Colonic mucosa (tissue), 4 donors: Measurements from ENCODE around the gene ADAMTS17. TPM values are rescaled to one million over a fixed set of nuclear protein-coding genes. Genes with fewer than 3 reads are reported as not detected.
A peak's percentile ranks its signal among the peaks of the same experiment; 100 is the strongest.
"Not testable (repeated sequence)": the region's sequence is repeated elsewhere in the genome, so short reads cannot be mapped to it uniquely, and the experiment has no call there.

Experiments used
- DNase-seq: peaks from one replicate; pipeline ENCODE4 v3.0.0-alpha.2; 2020
- H3K27ac ChIP-seq: fragments of 200-600 bp; one replicate; pipeline ENCODE4 v1.8.0; 2021
- H3K27me3 ChIP-seq: fragments of 200-600 bp; one replicate; pipeline ENCODE4 v1.8.0; 2021
- H3K36me3 ChIP-seq: fragments of 200-600 bp; one replicate; pipeline ENCODE4 v1.8.0; 2021
- H3K4me1 ChIP-seq: fragments of 200-600 bp; one replicate; pipeline ENCODE4 v1.8.0; 2021; ENCODE audit warnings: mild to moderate bottlenecking
- H3K4me3 ChIP-seq: fragments of 200-600 bp; one replicate; pipeline ENCODE4 v1.8.0; 2021
- H3K9ac ChIP-seq, 2 donors: one replicate each; pipeline ENCODE4 v1.7.0; 2013; ENCODE audit warnings: control low read depth in 2 of 2, low read depth in 2 of 2, low read length in 2 of 2
- H3K9me3 ChIP-seq: fragments of 200-600 bp; one replicate; pipeline ENCODE4 v1.8.0; 2021
- CTCF ChIP-seq: fragments of 200-600 bp; IDR thresholded peaks from one replicate; pipeline ENCODE4 v1.8.0; 2022; ENCODE audit warnings: antibody characterized with exemption, mild to moderate bottlenecking
- intact Hi-C: fragments of 100-400 bp; cut with DNase I; formaldehyde crosslinking; loops from one replicate; pipeline ENCODE4 v1.14.1; 2022
- total RNA-seq, 2 donors: library from RNA; stranded (reverse); fragmentation: NEBNext Ultra II Directional in 1 of 2; extraction: Animal tissue kit (Norgen Biotek cat#: 25700) in 1 of 2; gene quantifications; one replicate each; pipeline ENCODE4 v1.2.1, GENCODE V29; 2021
- donor health status: healthy.
- donor health status: DM: no; HTN: no; CAD: no.
- donor health status: DM: no; HTN: no; CAD: no.

ADAMTS17 gene
- total RNA-seq, 2 donors from 2014 or later: 4.2 to 8.3 TPM

- no peaks in the 10 kb centered on the region for H3K36me3 ChIP-seq
Observed at GRCh38 chr15:99930696-99931095, 411.1 kb downstream of the ADAMTS17 start.

GRCh38 chr15:99929266-99929665, 412.5 kb downstream of the ADAMTS17 start:
- no peaks in the 10 kb centered on the region for H3K27me3 ChIP-seq
- intact Hi-C loops: loop anchor here (2.0 kb wide), 1 partner anchor 410 kb away; no protein-coding TSS in a partner anchor
- H3K4me1 ChIP-seq: peaks cover 4% of the 10 kb centered on the region
- H3K9me3 ChIP-seq: no peaks in the 10 kb centered on the region
- TF ChIP-seq CTCF: no peak
- no peak for DNase-seq
- no peaks in the 10 kb centered on the region for H3K36me3 ChIP-seq
- H3K27ac ChIP-seq: no peak overlapping the region
- no peak overlapping the region for H3K9ac ChIP-seq
- no peak overlapping the region for H3K4me3 ChIP-seq

More at GRCh38 chr15:99930696-99931095, 411.1 kb downstream of the ADAMTS17 start:
- Histone ChIP-seq H3K27me3 (no peaks in the 10 kb centered on the region), H3K4me1 (peaks cover 4% of the 10 kb centered on the region), H3K9me3 (no peaks in the 10 kb centered on the region), H3K27ac (no peak overlapping the region), H3K4me3 (no peak overlapping the region), H3K9ac (no peak overlapping the region)
- intact Hi-C loops: loop anchor here (10.0 kb wide), 1 partner anchor 644 kb away; no protein-coding TSS in a partner anchor
- TF ChIP-seq CTCF: no peak
- DNase-seq: no peak

GRCh38 chr15:99928429-99928981, 413.3 kb downstream of the ADAMTS17 start:
- no peaks in the 10 kb centered on the region for H3K9me3 ChIP-seq
- peak overlapping the region; percentile 63 to 68 for H3K9ac ChIP-seq
- intact Hi-C loops: loop anchor here (2.0 kb wide), 1 partner anchor 410 kb away; no protein-coding TSS in a partner anchor
- DNase-seq: peak; percentile 87
- peak overlapping the region; percentile 28 for H3K27ac ChIP-seq
- TF ChIP-seq CTCF: peak; percentile 65
- H3K4me3 ChIP-seq: peak overlapping the region; percentile 33
- H3K4me1 ChIP-seq: peaks cover 4% of the 10 kb centered on the region
- H3K36me3 ChIP-seq: no peaks in the 10 kb centered on the region
- H3K27me3 ChIP-seq: no peaks in the 10 kb centered on the region

DNA sequence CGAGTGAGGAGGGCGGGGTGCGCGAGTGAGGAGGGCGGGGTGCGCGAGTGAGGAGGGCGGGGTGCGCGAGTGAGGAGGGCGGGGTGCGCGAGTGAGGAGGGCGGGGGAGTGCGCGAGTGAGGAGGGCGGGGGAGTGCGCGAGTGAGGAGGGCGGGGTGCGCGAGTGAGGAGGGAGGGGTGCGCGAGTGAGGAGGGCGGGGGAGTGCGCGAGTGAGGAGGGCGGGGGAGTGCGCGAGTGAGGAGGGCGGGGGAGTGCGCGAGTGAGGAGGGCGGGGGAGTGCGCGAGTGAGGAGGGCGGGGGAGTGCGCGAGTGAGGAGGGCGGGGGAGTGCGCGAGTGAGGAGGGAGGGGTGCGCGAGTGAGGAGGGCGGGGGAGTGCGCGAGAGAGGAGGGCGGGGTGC, 415.2 kb downstream of the ADAMTS17 start:
- H3K27ac ChIP-seq, intact Hi-C loops: not testable (repeated sequence)

DNA sequence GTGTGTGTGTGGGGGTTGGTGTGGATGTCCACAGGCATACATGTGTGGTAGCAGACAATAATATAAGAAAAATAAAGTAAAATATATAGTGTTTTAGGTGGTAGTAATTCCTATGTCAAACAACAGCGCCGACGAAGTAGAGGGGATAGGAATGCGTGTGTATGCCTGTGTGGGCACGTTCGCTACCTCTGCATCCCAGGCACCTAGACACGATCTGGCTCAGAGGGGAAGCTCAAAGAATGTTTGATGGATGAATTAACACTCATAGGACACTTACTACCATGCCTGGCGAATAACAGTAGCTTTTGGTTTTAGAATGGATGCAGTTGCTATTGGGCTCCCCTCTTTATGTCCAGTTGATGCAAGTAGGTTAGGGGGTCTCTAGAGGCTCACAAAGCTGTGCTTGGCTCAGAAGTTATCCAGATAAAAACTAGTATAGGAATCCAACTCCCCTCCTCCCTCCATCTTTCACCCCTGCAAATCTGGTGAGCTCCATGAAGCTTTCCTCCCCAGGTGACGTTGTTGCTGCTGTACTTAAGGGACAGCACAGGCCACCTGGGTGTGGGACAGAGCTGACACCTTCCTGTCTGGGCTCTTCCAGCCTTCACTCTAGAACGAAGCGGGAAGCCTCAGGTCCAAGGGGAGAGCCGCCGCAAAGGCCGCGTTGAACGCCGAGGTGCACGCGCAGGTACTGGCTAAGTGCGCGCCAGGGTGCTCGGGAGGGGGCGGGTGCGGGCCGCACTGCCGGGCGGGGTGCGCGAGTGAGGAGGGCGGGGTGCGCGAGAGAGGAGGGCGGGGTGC, 415.9 kb downstream of the ADAMTS17 start:
- H3K4me1 ChIP-seq: peaks cover 4% of the 10 kb centered on the region
- H3K36me3 ChIP-seq: no peaks in the 10 kb centered on the region
- peak; percentile 80 for DNase-seq
- no peaks in the 10 kb centered on the region for H3K9me3 ChIP-seq
- TF ChIP-seq CTCF: no peak
- H3K4me3 ChIP-seq: no peak overlapping the region
- H3K27me3 ChIP-seq: no peaks in the 10 kb centered on the region
- intact Hi-C loops: no loop called here
- H3K9ac ChIP-seq: peak overlapping the region; percentile 52 to 55
- no peak overlapping the region for H3K27ac ChIP-seq

More for the DNA sequence above, 415.2 kb downstream of the ADAMTS17 start:
- H3K4me1 ChIP-seq, H3K36me3 ChIP-seq, H3K9me3 ChIP-seq, H3K9ac ChIP-seq, H3K4me3 ChIP-seq, DNase-seq, H3K27me3 ChIP-seq: not testable (repeated sequence)

DNA sequence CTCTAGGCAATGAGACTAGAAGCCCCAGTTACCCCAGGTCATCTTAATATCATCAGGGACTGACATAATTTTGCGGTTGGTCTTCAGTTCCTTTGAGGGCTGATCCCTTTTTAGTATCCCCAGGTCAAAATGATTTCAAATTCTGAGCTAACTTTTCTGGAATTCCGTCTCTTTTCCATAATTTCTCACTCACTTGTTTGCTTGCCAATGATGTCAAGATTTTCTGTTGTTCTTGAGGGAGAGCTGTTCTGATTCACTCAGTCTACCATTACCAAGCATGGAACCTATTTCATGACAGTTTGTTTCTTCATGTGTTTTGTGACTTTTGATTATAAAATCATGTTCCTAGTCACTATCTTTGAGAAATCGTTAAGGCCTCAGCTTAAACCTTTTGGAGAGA, 418.1 kb downstream of the ADAMTS17 start:
- H3K27ac ChIP-seq: no peak overlapping the region
- no peak overlapping the region for H3K4me3 ChIP-seq
- TF ChIP-seq CTCF: no peak
- no peaks in the 10 kb centered on the region for H3K36me3 ChIP-seq
- no peaks in the 10 kb centered on the region for H3K27me3 ChIP-seq
- intact Hi-C loops: no loop called here
- DNase-seq: no peak
- H3K4me1 ChIP-seq: peaks cover 2% of the 10 kb centered on the region
- H3K9ac ChIP-seq: no peak overlapping the region
- no peaks in the 10 kb centered on the region for H3K9me3 ChIP-seq
